Breast epithelium (tissue), 3 donors: Measurements from ENCODE around the gene DNM1.

Experiments used
- CTCF ChIP-seq, 3 donors: fragments of 450-650 bp; IDR thresholded peaks; one replicate each; pipeline ENCODE4 v1.5.1; 2016 to 2017; ENCODE audit warnings: antibody characterized with exemption in 3 of 3, mild to moderate bottlenecking in 3 of 3, moderate library complexity in 3 of 3
- POLR2A ChIP-seq: fragments of 450-650 bp; IDR thresholded peaks from one replicate; pipeline ENCODE4 v1.6.1; 2016; ENCODE audit warnings: antibody characterized with exemption, mild to moderate bottlenecking, moderate library complexity
- POLR2AphosphoS5 ChIP-seq, 3 donors: sonication (generic); formaldehyde crosslinking; IDR thresholded peaks; one replicate each; pipeline ENCODE4 v1.6.1; 2017; ENCODE audit warnings: antibody characterized with exemption in 3 of 3

- no peak for TF ChIP-seq CTCF (IDR thresholded peaks at IDR 0.05)
- TF ChIP-seq POLR2A, result no peak
- TF ChIP-seq POLR2AphosphoS5 (IDR thresholded peaks at IDR 0.05), result no peak
Measured at GRCh38 chr9:128188209-128188608, 15.0 kb upstream of the DNM1 start.
